ENCODE data around the gene ZPBP2.
"Not testable (repeated sequence)": the region's sequence is repeated elsewhere in the genome, so short reads cannot be mapped to it uniquely, and the experiment has no call there.

The ZPBP2 gene

GRCh38 chr17:39838057-39838456 is 29.9 kb upstream of the ZPBP2 start:
- Histone ChIP-seq H3K9me3 (ENCODE audit: control insufficient read depth, low read length) (no peaks in the 10 kb centered on the region), H3K9ac (ENCODE audit: low read length) (no peak overlapping the region), H3K4me3 (ENCODE audit: low read length) (no peak overlapping the region), H3K4me1 (ENCODE audit: control insufficient read depth, insufficient read depth, low read length) (no peaks in the 10 kb centered on the region), H3K27me3 (ENCODE audit: control insufficient read depth, insufficient read depth, low read length) (no peaks in the 10 kb centered on the region), H3K36me3 (ENCODE audit: control insufficient read depth, insufficient read depth, low read length) (no peaks in the 10 kb centered on the region)

GRCh38 chr17:39838784-39839183 is 29.2 kb upstream of the ZPBP2 start:
- Histone ChIP-seq H3K4me1 (ENCODE audit: control insufficient read depth, insufficient read depth, low read length) (no peaks in the 10 kb centered on the region), H3K27me3 (ENCODE audit: control insufficient read depth, insufficient read depth, low read length) (no peaks in the 10 kb centered on the region), H3K9me3 (ENCODE audit: control insufficient read depth, low read length) (no peaks in the 10 kb centered on the region), H3K9ac (ENCODE audit: low read length) (no peak overlapping the region), H3K4me3 (ENCODE audit: low read length) (no peak overlapping the region), H3K36me3 (ENCODE audit: control insufficient read depth, insufficient read depth, low read length) (no peaks in the 10 kb centered on the region)

GRCh38 chr17:39841134-39841683 is 26.8 kb upstream of the ZPBP2 start:
- Histone ChIP-seq H3K36me3 (ENCODE audit: control insufficient read depth, insufficient read depth, low read length) (no peaks in the 10 kb centered on the region), H3K9ac (ENCODE audit: low read length) (no peak overlapping the region), H3K27me3 (ENCODE audit: control insufficient read depth, insufficient read depth, low read length) (no peaks in the 10 kb centered on the region), H3K4me1 (ENCODE audit: control insufficient read depth, insufficient read depth, low read length) (no peaks in the 10 kb centered on the region), H3K9me3 (ENCODE audit: control insufficient read depth, low read length) (no peaks in the 10 kb centered on the region), H3K4me3 (ENCODE audit: low read length) (no peak overlapping the region)

DNA sequence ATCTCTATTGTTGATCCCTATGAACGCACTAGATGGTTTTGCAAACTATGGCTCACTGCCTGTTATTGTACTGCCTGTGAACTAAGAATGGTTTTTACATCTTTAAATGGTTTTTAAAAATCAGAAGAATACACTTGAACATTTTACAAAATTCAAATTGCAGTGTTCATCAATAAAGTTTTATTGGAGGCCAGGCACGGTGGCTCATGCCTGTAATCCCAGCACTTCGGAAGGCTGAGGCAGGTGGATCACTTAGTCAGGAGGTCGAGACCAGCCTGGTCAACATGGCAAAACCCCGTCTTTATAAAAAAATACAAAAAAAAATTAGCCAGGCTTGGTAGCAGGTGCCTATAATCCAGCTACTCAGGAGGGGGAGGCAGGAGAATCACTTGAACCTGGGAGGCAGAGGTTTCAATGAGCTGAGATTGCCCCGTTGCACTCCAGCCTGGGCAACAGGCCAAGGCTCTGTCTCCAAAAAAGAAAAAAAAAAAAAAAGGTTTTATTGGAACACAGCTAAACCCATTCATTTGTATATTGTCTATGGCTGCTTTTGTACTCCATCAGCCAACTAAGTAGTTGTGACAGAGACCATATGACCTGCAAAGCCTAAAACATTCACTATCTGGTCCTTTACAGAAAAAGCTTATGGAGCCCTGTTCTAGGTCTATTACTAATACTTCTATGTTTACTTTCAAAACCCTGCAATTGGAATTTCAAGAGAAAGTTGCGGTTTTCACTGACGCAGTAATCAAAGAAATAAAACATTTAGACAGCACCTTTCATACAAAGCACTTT is 22.8 kb upstream of the ZPBP2 start:
- Histone ChIP-seq H3K4me1 (ENCODE audit: control insufficient read depth, insufficient read depth, low read length) (no peaks in the 10 kb centered on the region), H3K4me3 (ENCODE audit: low read length) (no peak overlapping the region), H3K27me3 (ENCODE audit: control insufficient read depth, insufficient read depth, low read length) (no peaks in the 10 kb centered on the region), H3K9ac (ENCODE audit: low read length) (no peak overlapping the region), H3K36me3 (ENCODE audit: control insufficient read depth, insufficient read depth, low read length) (no peaks in the 10 kb centered on the region), H3K9me3 (ENCODE audit: control insufficient read depth, low read length) (no peaks in the 10 kb centered on the region)

- Histone ChIP-seq H3K9me3 (ENCODE audit: control insufficient read depth, low read length) (no peaks in the 10 kb centered on the region), H3K9ac (ENCODE audit: low read length) (no peak overlapping the region), H3K4me1 (ENCODE audit: control insufficient read depth, insufficient read depth, low read length) (no peaks in the 10 kb centered on the region), H3K4me3 (ENCODE audit: low read length) (no peak overlapping the region), H3K36me3 (ENCODE audit: control insufficient read depth, insufficient read depth, low read length) (no peaks in the 10 kb centered on the region), H3K27me3 (ENCODE audit: control insufficient read depth, insufficient read depth, low read length) (no peaks in the 10 kb centered on the region)
Measured at GRCh38 chr17:39846205-39846604, 21.8 kb upstream of the ZPBP2 start.

DNA sequence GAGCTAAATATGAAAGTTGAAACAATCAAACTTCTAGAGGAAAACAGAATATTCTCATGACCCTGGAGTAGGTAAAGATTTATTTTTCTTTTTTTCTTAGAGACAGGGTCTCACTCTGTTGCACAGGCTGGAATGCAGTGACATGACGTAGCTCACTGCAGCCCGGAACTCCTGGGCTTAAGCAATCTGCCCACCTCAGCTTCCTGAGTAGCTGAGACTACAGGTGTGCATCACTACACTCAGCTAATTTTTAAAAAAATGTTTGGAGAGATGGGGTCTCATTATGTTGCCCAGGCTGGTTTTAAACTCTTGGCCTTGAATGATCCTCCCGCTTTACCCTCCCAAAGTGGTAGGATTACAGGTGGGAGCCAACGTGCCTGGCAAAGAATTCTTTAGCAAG is 19.4 kb upstream of the ZPBP2 start:
- Histone ChIP-seq H3K4me3 (ENCODE audit: low read length) (no peak overlapping the region), H3K9ac (ENCODE audit: low read length) (no peak overlapping the region), H3K9me3 (ENCODE audit: control insufficient read depth, low read length) (no peaks in the 10 kb centered on the region), H3K27me3 (ENCODE audit: control insufficient read depth, insufficient read depth, low read length) (no peaks in the 10 kb centered on the region), H3K4me1 (ENCODE audit: control insufficient read depth, insufficient read depth, low read length) (no peaks in the 10 kb centered on the region), H3K36me3 (ENCODE audit: control insufficient read depth, insufficient read depth, low read length) (no peaks in the 10 kb centered on the region)

DNA sequence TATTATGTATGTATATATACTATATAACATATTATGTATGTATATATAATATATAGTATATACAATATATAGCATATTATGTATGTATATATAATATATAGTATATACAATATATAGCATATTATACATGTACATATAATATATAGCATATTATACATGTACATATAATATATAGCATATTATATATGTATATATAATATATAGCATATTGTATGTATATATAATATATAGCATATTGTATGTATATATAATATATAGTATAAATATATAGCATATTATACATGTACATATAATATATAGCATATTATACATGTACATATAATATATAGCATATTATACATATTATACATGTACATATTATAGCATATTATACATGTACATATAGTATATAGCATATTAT is 17.8 kb upstream of the ZPBP2 start:
- not testable (repeated sequence) for H3K27me3 ChIP-seq (ENCODE audit: control insufficient read depth, insufficient read depth, low read length); H3K36me3 ChIP-seq (ENCODE audit: control insufficient read depth, insufficient read depth, low read length)

GRCh38 chr17:39852239-39852638 is 15.8 kb upstream of the ZPBP2 start:
- H3K9ac ChIP-seq (ENCODE audit: low read length): no peak overlapping the region
- H3K9me3 ChIP-seq (ENCODE audit: control insufficient read depth, low read length): no peaks in the 10 kb centered on the region
- no peaks in the 10 kb centered on the region for H3K36me3 ChIP-seq (ENCODE audit: control insufficient read depth, insufficient read depth, low read length)
- no peak overlapping the region for H3K4me3 ChIP-seq (ENCODE audit: low read length)
- H3K27me3 ChIP-seq (ENCODE audit: control insufficient read depth, insufficient read depth, low read length): no peaks in the 10 kb centered on the region
- H3K4me1 ChIP-seq (ENCODE audit: control insufficient read depth, insufficient read depth, low read length): no peaks in the 10 kb centered on the region

More for the DNA sequence above, 17.8 kb upstream of the ZPBP2 start:
- not testable (repeated sequence) for H3K9ac ChIP-seq (ENCODE audit: low read length); H3K9me3 ChIP-seq (ENCODE audit: control insufficient read depth, low read length); H3K4me3 ChIP-seq (ENCODE audit: low read length); H3K4me1 ChIP-seq (ENCODE audit: control insufficient read depth, insufficient read depth, low read length)

DNA sequence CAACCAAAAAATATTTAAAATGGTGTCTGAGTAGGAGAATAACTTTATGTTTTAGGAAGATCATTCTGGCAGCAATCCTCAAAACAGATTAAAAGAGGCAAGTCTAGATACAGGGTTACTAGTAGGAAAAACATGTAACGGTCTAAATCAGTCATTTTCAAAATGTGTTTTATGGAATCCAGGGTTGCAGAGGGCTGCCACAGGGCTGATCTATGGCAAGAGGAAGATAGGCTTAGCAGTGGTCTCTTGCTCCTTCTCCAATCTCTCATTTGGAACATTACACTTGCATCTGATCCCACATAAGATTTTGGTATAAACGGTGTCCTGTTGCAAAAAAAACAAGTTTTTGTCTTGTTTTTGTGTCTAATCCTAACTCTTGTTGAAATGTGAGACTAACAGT is 13.1 kb upstream of the ZPBP2 start:
- Histone ChIP-seq H3K9me3 (ENCODE audit: control insufficient read depth, low read length) (no peaks in the 10 kb centered on the region), H3K36me3 (ENCODE audit: control insufficient read depth, insufficient read depth, low read length) (no peaks in the 10 kb centered on the region), H3K4me1 (ENCODE audit: control insufficient read depth, insufficient read depth, low read length) (no peaks in the 10 kb centered on the region), H3K9ac (ENCODE audit: low read length) (no peak overlapping the region), H3K27me3 (ENCODE audit: control insufficient read depth, insufficient read depth, low read length) (no peaks in the 10 kb centered on the region), H3K4me3 (ENCODE audit: low read length) (no peak overlapping the region)

GRCh38 chr17:39855911-39856649 is 11.9 kb upstream of the ZPBP2 start:
- not testable (repeated sequence) for H3K4me1 ChIP-seq (ENCODE audit: control insufficient read depth, insufficient read depth, low read length); H3K4me3 ChIP-seq (ENCODE audit: low read length); H3K36me3 ChIP-seq (ENCODE audit: control insufficient read depth, insufficient read depth, low read length); H3K9me3 ChIP-seq (ENCODE audit: control insufficient read depth, low read length); H3K27me3 ChIP-seq (ENCODE audit: control insufficient read depth, insufficient read depth, low read length); H3K9ac ChIP-seq (ENCODE audit: low read length)

- H3K27me3 ChIP-seq (ENCODE audit: control insufficient read depth, insufficient read depth, low read length): peaks cover 25% of the 10 kb centered on the region
- no peaks in the 10 kb centered on the region for H3K9me3 ChIP-seq (ENCODE audit: control insufficient read depth, low read length)
- no peaks in the 10 kb centered on the region for H3K36me3 ChIP-seq (ENCODE audit: control insufficient read depth, insufficient read depth, low read length)
- H3K9ac ChIP-seq (ENCODE audit: low read length): no peak overlapping the region
- peaks cover 12% of the 10 kb centered on the region for H3K4me1 ChIP-seq (ENCODE audit: control insufficient read depth, insufficient read depth, low read length)
- no peak overlapping the region for H3K4me3 ChIP-seq (ENCODE audit: low read length)
Measured at GRCh38 chr17:39861235-39861634, 6.8 kb upstream of the ZPBP2 start.

DNA sequence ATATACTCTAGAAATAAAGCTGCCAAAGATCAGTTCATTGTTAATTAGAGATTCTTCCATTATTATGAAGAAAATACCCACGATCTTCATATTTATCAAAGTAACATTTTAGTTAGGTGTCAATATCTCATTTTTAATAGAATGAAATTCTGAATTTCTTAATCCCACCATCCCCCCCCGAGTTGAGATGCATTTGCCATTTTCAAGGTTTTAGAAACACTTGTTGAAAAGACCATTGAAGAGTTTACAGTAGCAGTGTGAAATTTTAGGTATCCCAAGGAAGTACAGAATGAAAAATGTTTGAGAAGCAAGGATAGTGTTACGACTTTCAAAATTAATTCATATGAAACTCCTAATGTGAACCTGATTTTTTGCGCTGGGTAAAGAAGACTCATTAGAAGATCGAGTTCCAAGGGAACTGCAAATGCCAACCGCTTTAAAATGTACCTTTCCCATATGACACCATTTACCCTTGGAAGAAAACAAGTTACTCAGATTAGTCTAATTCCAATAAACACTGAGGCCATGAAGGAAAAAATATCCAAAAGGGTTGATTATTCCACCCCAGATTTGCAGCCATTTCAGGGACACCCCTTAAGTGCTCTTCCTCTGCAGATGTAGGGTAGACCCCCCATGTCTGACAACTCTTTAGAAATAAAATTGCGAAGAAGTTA is 4.6 kb upstream of the ZPBP2 start:
- no peak overlapping the region for H3K4me3 ChIP-seq (ENCODE audit: low read length)
- H3K9ac ChIP-seq (ENCODE audit: low read length): no peak overlapping the region
- no peaks in the 10 kb centered on the region for H3K9me3 ChIP-seq (ENCODE audit: control insufficient read depth, low read length)
- H3K4me1 ChIP-seq (ENCODE audit: control insufficient read depth, insufficient read depth, low read length): peaks cover 12% of the 10 kb centered on the region
- peaks cover 45% of the 10 kb centered on the region for H3K27me3 ChIP-seq (ENCODE audit: control insufficient read depth, insufficient read depth, low read length)
- no peaks in the 10 kb centered on the region for H3K36me3 ChIP-seq (ENCODE audit: control insufficient read depth, insufficient read depth, low read length)
